AG09309 (cell line): Measurements from ENCODE around the gene ADAM17.
A peak's percentile ranks its signal among the peaks of the same experiment; 100 is the strongest.
"Not testable (repeated sequence)": the region's sequence is repeated elsewhere in the genome, so short reads cannot be mapped to it uniquely, and the experiment has no call there.

Experiments used
- DNase-seq: peaks from one replicate; pipeline ENCODE4 v3.0.0-alpha.2; 2010; ENCODE audit warnings: low read depth
- H3K4me3 ChIP-seq: 2 replicates; pipeline ENCODE4 v1.5.1; 2011; ENCODE audit warnings: mild to moderate bottlenecking, low read depth, low read length, moderate library complexity; ENCODE audit not compliant: control insufficient read depth
- CTCF ChIP-seq: IDR thresholded peaks from 2 replicates; pipeline ENCODE4 v1.5.1; 2011; ENCODE audit warnings: mild to moderate bottlenecking, low read depth, low read length, inconsistent platforms; ENCODE audit not compliant: insufficient read depth, control insufficient read depth; ENCODE audit errors: missing control alignments

Gene ADAM17

GRCh38 chr2:9594366-9595054 lies 38.9 kb upstream of the ADAM17 start:
- no peak for TF ChIP-seq CTCF
- no peak overlapping the region for H3K4me3 ChIP-seq
- DNase-seq: peak; percentile 67

- no peak for TF ChIP-seq CTCF
- DNase-seq: no peak
- H3K4me3 ChIP-seq: no peak overlapping the region
Observed at GRCh38 chr2:9593925-9594324, 38.3 kb upstream of the ADAM17 start.

- no peak for DNase-seq
- TF ChIP-seq CTCF: no peak
- no peak overlapping the region for H3K4me3 ChIP-seq
Observed at GRCh38 chr2:9592699-9593098, 37.1 kb upstream of the ADAM17 start.

GRCh38 chr2:9590641-9591040 lies 35.0 kb upstream of the ADAM17 start:
- DNase-seq: no peak
- TF ChIP-seq CTCF: no peak
- no peak overlapping the region for H3K4me3 ChIP-seq

GRCh38 chr2:9586465-9586864 lies 30.8 kb upstream of the ADAM17 start:
- no peak for TF ChIP-seq CTCF
- no peak for DNase-seq
- H3K4me3 ChIP-seq: no peak overlapping the region

- no peak for TF ChIP-seq CTCF
- no peak for DNase-seq
- H3K4me3 ChIP-seq: no peak overlapping the region
Observed at GRCh38 chr2:9585486-9585885, 29.9 kb upstream of the ADAM17 start.

GRCh38 chr2:9584902-9585301 lies 29.3 kb upstream of the ADAM17 start:
- DNase-seq, H3K4me3 ChIP-seq: not testable (repeated sequence)
